ENCODE data around the gene PSMA3.

DNA sequence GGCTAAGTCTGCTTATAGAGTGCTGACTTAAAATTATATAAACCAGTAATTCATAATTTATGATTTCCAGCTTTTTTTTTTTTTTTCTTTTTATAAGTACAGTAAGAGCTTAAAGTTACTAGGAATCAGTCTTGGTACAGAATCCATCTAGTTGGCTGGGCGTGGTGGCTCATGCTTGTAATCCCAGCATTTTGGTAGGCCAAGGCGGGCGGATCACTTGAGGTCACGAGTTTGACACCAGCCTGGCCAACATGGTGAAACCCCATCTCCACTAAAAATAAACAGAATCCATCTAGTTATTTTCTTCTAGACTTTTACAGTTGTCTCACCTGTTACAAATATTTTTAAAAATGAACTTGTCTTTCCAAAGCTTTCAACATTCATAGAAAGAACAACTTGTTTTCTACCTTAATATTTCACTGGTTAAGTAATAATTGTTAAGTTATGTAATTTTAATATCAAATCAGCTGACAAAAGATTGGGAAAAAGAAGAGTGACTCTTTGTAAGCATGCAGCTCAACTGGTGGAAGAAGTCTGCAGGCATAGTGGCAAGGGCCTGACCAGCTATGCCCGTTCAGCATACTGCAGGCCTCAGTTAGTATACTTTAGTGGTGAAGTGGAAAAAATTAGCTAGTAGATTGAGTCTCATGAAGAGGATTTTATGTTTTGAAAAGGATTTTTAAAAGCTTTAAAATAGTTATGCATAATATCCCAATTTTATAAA is 17.4 kb upstream of the PSMA3 start:
- TF ChIP-seq CTCF (conservative IDR thresholded peaks at IDR 0.05; ENCODE audit: low read depth, low read length) (no peak), EZH2 (IDR thresholded peaks at IDR 0.05; ENCODE audit: borderline replicate concordance, low read depth, low read length, poor library complexity, severe bottlenecking) (no peak)
